ENCODE measurements around the gene TAOK1. TPM values are rescaled to one million over a fixed set of nuclear protein-coding genes. Genes with fewer than 3 reads are reported as not detected.

TAOK1 gene
- total RNA-seq, 4 donors from 2014 or later, result 57.9 to 72.2 (median 65.1) TPM

- H3K4me3 ChIP-seq, result no peak overlapping the region
- WGBS, 2 donors (ENCODE audit: low coverage in 1 of 2), result 94% methylated on average over 7 of the region's 9 CpGs; no CpG with 5 or more reads in 1 of the 2 donors
- H3K4me1 ChIP-seq, result peaks cover 0 to 54% (median 15%) of the 10 kb centered on the region in 3 donors
- H3K27ac ChIP-seq, result peak overlapping the region in 2 of 4 donors; percentile 12 to 35
- H3K36me3 ChIP-seq, result peaks cover 0 to 89% of the 10 kb centered on the region in 2 donors
- no peak for TF ChIP-seq POLR2AphosphoS5 (IDR thresholded peaks at IDR 0.05)
- TF ChIP-seq EP300 (IDR thresholded peaks at IDR 0.05), result no peak
- no peak for TF ChIP-seq POLR2A (IDR thresholded peaks at IDR 0.05)
- no peak for TF ChIP-seq CTCF (IDR thresholded peaks at IDR 0.05)
- ATAC-seq, result no peak
- H3K27me3 ChIP-seq, result no peaks in the 10 kb centered on the region
- no peaks in the 10 kb centered on the region for H3K9me3 ChIP-seq
These were observed 186.8 kb downstream of the TAOK1 start for GRCh38 chr17:29577001-29577370.

GRCh38 chr17:29577385-29578211, 187.4 kb downstream of the TAOK1 start:
- Histone ChIP-seq H3K27me3 (no peaks in the 10 kb centered on the region), H3K27ac (peak overlapping the region in 3 of 4 donors; percentile 10 to 35 (median 12)), H3K4me1 (peaks cover 0 to 54% (median 11%) of the 10 kb centered on the region in 3 donors), H3K4me3 (no peak overlapping the region), H3K36me3 (peaks cover 0 to 93% of the 10 kb centered on the region in 2 donors), H3K9me3 (no peaks in the 10 kb centered on the region)
- no peak for ATAC-seq
- TF ChIP-seq EP300 (IDR thresholded peaks at IDR 0.05), result no peak
- TF ChIP-seq POLR2A (IDR thresholded peaks at IDR 0.05), result no peak
- TF ChIP-seq POLR2AphosphoS5 (IDR thresholded peaks at IDR 0.05), result no peak
- no peak for TF ChIP-seq CTCF (IDR thresholded peaks at IDR 0.05)
- no CpG with 5 or more reads among the region's 22 CpGs for WGBS, 2 donors (ENCODE audit: low coverage in 1 of 2)

DNA sequence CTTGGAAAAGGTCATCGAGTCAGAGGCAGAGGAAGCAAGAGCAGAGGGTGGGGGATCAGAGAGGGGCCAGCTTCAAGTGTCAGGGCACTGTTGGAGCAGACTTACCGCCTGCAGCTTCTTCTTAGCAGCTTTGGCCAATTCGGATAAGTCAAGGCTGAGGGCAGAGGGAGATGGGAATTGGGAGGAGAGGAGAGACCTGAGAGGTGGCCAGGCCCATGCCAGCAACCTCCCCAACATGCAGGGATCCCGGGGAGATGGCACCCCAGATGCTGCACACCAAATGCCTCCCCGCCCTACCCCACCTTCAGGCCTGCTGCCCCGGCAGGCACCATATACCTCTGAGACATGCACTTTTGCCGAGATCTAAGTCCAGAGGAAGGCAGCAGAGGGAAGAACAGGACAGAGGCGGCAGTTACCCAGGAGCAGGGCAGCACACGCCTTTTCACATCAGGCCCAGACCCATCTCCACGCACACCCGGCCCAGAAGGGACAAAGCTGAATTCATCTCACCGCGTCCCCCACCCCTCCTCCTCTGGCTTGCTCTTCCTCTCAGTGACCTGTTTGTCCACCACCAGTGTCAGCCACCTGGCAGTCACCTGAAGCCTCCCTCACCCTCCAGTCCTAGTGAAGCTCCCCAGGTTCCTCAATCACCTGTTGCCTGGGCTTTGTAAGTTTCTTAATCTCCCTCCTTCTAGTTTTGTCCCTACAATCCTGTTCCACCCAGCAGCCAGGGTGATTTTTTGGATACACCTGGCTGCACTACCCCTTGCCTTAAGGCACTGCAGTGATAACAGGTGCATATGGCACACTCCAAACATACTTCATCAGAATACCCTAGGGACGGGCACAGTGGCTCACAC, 188.7 kb downstream of the TAOK1 start:
- Histone ChIP-seq H3K36me3 (peaks cover 0 to 98% of the 10 kb centered on the region in 2 donors), H3K9me3 (no peaks in the 10 kb centered on the region), H3K27ac (peak overlapping the region in 2 of 4 donors; percentile 10 to 35), H3K4me3 (no peak overlapping the region), H3K4me1 (peaks cover 0 to 56% (median 3%) of the 10 kb centered on the region in 3 donors), H3K27me3 (no peaks in the 10 kb centered on the region)
- 80 to 87% methylated on average over 1 to 7 of the region's 14 CpGs for WGBS, 2 donors (ENCODE audit: low coverage in 1 of 2)
- ATAC-seq, result no peak
- TF ChIP-seq EP300 (IDR thresholded peaks at IDR 0.05), result no peak
- no peak for TF ChIP-seq POLR2AphosphoS5 (IDR thresholded peaks at IDR 0.05)
- no peak for TF ChIP-seq CTCF (IDR thresholded peaks at IDR 0.05)
- TF ChIP-seq POLR2A (IDR thresholded peaks at IDR 0.05), result no peak

- Histone ChIP-seq H3K36me3 (peaks cover 0 to 86% of the 10 kb centered on the region in 2 donors), H3K9me3 (no peaks in the 10 kb centered on the region), H3K4me1 (peaks cover 0 to 68% (median 10%) of the 10 kb centered on the region in 3 donors), H3K27ac (peak overlapping the region in 2 of 4 donors; percentile 49 to 89), H3K4me3 (no peak overlapping the region), H3K27me3 (no peaks in the 10 kb centered on the region)
- TF ChIP-seq EP300 (IDR thresholded peaks at IDR 0.05) (no peak), CTCF (IDR thresholded peaks at IDR 0.05) (peak in 3 of 4 experiments; percentile 90 to 93 (median 92)), POLR2AphosphoS5 (IDR thresholded peaks at IDR 0.05) (peak; percentile 54)
- ATAC-seq, result peak; percentile 81
- 51 to 68% methylated on average over 4 to 11 of the region's 15 CpGs for WGBS, 2 donors (ENCODE audit: low coverage in 1 of 2)
These were observed 190.0 kb downstream of the TAOK1 start for GRCh38 chr17:29579866-29580771.
